IPS-11a (cell line): ENCODE results near the gene ITCH.
"Not testable (repeated sequence)": the region's sequence is repeated elsewhere in the genome, so short reads cannot be mapped to it uniquely, and the experiment has no call there.

Experiments
- H3K4me3 ChIP-seq: one replicate; pipeline ENCODE4 v1.5.1; 2013; ENCODE audit warnings: low read depth, low read length, control low read depth

ITCH gene

GRCh38 chr20:34363062-34363464 is at the start of gene ITCH:
ITCH (plus strand) TSS chr20:34363273; CDS start chr20:34393812, 30,539 bp downstream.
- H3K4me3 ChIP-seq, result peak within 1 kb of the TSS; percentile 82

- H3K4me3 ChIP-seq, result no peak overlapping the region
Measured at GRCh38 chr20:34315236-34315635, 47.8 kb upstream of the ITCH start.

- H3K4me3 ChIP-seq, result no peak overlapping the region
Measured at GRCh38 chr20:34316196-34316814, 46.8 kb upstream of the ITCH start.

DNA sequence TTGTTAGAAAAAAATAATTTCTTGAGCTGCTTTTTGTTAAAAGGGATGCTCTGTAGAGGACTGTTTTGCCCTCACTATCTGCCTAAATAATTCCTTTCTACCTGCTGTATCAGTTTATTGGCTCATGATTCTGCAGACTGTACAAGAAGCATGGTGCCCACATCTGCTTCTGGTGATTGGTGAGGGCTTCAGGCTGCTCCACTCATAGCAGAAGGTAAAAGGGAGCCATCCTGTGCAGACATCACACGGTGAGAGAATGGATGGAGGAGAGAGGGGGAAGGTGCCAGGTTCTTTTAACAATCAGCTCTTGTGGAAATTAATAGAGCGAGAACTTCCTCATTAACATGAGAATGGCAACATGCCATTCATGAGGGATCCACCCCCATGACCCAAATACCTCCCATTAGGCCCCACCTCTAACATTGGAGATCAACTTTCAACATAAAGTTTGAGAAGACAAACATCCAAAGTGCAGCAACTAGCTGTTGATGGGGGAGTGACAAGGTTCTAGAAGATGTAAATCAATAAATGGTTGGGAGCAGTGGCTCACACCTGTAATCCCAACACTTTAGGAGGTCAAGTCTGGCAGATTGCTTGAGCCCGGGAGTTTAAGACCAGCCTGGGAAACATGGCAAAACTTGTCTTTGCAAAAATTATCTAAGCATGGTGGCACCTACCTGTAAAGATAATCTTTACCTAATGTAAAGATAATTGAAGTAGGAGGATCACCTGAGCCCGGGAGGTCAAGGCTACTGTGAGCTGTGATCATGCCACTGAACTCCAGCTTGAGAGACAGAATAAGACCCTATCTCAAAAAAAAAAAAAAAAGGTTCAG is 44.2 kb upstream of the ITCH start:
- no peak overlapping the region for H3K4me3 ChIP-seq

- H3K4me3 ChIP-seq, result no peak overlapping the region
Measured at GRCh38 chr20:34320861-34321260, 42.2 kb upstream of the ITCH start.

GRCh38 chr20:34322267-34323105 is 40.6 kb upstream of the ITCH start:
- H3K4me3 ChIP-seq, result no peak overlapping the region

GRCh38 chr20:34324541-34324940 is 38.5 kb upstream of the ITCH start:
- H3K4me3 ChIP-seq, result no peak overlapping the region

- H3K4me3 ChIP-seq, result not testable (repeated sequence)
Measured at GRCh38 chr20:34328207-34328606, 34.9 kb upstream of the ITCH start.

- no peak overlapping the region for H3K4me3 ChIP-seq
Measured at GRCh38 chr20:34328928-34329677, 34.0 kb upstream of the ITCH start.

DNA sequence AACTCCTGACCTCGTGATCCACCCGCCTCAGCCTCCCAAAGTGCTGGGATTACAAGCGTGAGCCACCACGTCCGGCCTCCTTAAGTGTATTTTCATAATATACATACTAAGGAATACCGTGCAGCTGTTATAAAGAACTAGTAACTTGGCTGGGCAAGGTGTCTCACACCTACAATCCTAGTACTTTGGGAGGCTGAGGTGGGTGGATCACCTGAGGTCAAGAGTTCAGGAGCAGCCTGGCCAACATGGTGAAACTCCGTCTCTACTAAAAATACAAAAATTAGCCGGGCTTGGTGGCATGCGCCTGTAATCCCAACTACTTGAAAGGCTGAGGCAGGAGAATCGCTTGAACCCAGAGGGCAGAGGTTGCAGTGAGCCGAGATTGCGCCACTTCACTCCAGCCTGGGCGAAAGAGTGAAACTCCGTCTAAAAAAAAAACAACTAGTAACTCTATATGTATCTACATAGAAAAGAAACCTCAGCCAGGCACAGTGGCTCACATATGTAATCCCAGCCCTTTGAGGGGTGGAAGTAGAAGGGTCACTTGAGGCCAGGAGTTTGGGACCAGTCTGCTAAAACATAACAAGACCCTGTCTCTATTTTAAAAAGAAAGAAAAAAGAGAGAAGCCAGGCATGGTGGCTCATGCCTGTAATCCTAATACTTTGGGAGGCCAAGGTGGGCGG is 32.1 kb upstream of the ITCH start:
- not testable (repeated sequence) for H3K4me3 ChIP-seq

GRCh38 chr20:34331838-34332237 is 31.2 kb upstream of the ITCH start:
- no peak overlapping the region for H3K4me3 ChIP-seq

GRCh38 chr20:34332262-34332920 is 30.7 kb upstream of the ITCH start:
- H3K4me3 ChIP-seq, result no peak overlapping the region

DNA sequence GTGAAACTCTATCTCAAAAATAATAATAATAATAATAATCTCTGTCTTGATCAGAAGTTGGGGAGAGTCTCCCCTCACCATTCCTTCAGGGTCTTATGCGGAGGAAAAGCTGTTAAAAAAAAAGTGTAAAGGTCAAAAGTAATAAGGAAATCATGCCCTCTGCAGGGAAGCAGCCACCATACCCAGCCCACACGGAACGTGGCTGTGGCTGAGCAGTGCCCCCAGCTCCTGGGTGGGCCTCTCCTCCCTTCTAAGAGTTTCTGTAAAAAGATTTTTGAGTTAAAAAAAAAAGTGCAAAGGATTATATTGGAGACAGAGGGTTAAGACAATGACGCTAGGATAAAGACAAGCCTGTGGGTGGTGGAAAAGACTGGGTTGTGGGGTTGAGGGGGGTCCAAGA is 29.3 kb upstream of the ITCH start:
- no peak overlapping the region for H3K4me3 ChIP-seq

DNA sequence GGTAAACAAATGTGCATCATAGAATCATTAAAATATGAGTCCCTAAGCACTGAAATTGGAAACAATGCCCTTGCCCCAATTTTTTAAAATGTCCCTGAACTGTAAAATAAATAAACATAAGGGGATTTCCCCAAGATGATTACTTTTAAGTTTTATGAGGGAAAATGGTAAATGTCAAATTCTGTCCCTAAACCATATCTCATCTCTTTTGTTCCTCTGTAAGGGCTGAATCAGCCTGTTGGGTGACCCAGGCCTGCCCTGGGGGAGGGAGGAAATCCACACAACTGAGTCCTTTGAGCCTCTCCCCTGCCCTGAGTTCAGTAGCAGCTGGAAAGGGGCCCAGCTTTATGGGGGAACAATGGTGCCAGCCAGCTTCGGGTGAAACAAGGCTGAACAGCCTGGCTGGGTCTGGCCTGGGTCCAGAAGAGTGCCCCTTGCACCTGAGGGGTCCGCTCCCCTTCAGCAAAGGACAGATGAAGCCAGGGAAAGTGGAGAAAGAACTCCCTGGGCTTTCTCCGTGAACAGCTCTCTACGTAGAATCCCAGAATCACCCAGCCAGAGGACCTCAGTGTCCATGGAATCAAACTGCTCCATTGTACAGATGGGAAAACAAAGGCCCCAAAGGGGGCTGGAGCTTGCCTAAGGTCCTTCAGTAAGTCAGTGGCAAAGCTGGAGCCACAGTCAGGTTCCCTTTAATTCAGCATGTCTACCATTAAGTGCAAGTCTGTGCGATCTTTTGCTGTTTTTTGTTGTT is 28.2 kb upstream of the ITCH start:
- no peak overlapping the region for H3K4me3 ChIP-seq

- no peak overlapping the region for H3K4me3 ChIP-seq
Measured at GRCh38 chr20:34337544-34337943, 25.5 kb upstream of the ITCH start.

DNA sequence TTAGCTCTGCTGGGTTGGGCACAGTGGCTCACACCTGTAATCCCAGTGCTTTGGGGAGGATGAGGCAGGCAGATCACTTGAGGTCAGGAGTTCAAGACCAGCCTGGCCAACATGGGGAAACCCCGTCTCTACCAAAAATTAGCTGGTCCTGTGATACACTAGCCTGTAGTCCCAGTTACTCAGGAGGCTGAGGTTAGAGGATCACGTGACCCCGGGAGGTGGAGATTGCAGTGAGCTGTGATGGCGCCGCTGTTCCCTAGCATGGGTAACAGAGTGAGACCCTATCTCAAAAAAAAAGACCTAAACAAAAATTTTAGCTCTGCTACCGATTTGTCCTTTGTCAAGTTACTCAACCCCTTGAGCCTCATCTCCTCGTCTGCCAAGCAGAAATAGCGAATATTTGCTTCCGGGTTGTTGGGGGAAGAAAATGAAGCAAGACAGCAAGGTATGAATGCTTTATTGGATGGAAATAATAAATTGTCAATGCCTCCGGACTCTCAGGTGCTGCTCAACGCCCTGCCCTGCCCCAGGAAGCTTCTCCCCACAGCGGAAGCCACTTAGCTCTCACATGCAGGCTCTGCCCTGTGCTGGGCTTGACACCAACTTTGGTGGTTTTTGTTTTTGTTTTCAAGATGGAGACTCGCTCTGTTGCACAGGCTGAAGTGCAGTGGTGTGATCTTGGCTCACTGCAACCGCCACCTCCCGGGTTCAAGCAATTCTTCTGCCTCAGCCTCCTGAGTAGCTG is 24.9 kb upstream of the ITCH start:
- H3K4me3 ChIP-seq, result no peak overlapping the region

DNA sequence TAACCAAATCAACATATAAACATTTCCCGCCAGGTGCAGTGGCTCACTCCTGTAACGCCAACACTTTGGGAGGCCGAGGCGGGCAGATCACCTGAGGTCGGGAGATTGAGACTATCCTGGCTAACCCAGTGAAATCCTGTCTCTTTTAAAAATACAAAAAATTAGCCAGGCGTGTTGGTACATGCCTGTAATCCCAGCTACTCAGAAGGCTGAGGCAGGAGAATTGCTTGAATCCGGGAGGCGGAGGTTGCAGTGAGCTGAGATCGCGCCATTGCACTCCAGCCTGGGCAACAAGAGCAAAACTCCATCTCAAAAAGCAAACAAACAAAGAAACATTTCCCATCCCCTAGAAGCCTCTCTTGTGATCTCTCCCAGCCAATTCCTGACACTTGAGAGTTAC is 22.3 kb upstream of the ITCH start:
- not testable (repeated sequence) for H3K4me3 ChIP-seq

DNA sequence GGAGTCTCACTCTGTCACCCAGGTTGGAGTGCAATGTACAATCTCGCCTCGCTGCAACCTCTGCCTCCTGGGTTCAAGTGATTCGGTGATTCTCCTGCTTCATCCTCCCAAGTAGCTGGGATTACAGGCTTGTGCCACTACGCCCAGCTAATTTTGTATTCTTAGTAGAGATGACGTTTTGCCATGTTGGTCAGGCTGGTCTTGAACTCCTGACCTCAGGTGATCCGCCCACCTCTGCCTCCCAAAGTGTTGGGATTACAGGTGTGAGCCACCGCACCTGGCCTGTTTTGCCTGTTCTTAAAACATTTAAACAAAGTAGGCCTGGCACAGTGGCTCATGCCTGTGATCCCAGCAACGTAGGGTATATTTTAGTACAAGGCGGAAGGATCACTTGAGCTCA is 21.9 kb upstream of the ITCH start:
- not testable (repeated sequence) for H3K4me3 ChIP-seq
